K562 (cell line): ENCODE results near the gene VPS13C. TPM values are rescaled to one million over a fixed set of nuclear protein-coding genes. Genes with fewer than 3 reads are reported as not detected.
A peak's percentile ranks its signal among the peaks of the same experiment; 100 is the strongest.

Experiments
- ADNP ChIP-seq: fragments of 200-800 bp; sonication (Bioruptor generic); IDR thresholded peaks from 2 replicates; pipeline ENCODE4 v1.6.1; 2016; ENCODE audit warnings: missing genetic modification characterization, missing compliant biosample characterization
- ASH1L ChIP-seq: fragments of 450-650 bp; IDR thresholded peaks from 2 replicates; pipeline ENCODE4 v1.6.1; 2018; ENCODE audit warnings: borderline replicate concordance, mild to moderate bottlenecking, low read depth; ENCODE audit not compliant: partially characterized antibody
- CBX1 ChIP-seq: sonication (generic); IDR thresholded peaks from 2 replicates; pipeline ENCODE4 v1.6.1; 2016; ENCODE audit warnings: antibody characterized with exemption, low read depth, mild to moderate bottlenecking
- ELK3 ChIP-seq: fragments of 450-650 bp; formaldehyde crosslinking; IDR thresholded peaks from 2 replicates; pipeline ENCODE4 v1.4.0; 2020; ENCODE audit warnings: mild to moderate bottlenecking
- EZH2 ChIP-seq: IDR thresholded peaks from 2 replicates; pipeline ENCODE4 v1.6.1; 2012; ENCODE audit warnings: low read depth, mild to moderate bottlenecking, inconsistent platforms, low read length, borderline replicate concordance
- KLF16 ChIP-seq: IDR thresholded peaks from 2 replicates; pipeline ENCODE4 v1.6.1; 2016; ENCODE audit warnings: antibody characterized with exemption
- MYNN ChIP-seq, 2 experiments: sonication (generic); formaldehyde crosslinking in 1 of 2; IDR thresholded peaks; 2 replicates each; pipeline versions ENCODE4 v1.5.0 to v1.6.1; 2016 to 2020; ENCODE audit warnings: antibody characterized with exemption in 1 of 2, missing genetic modification reagents in 1 of 2
- NONO ChIP-seq, 2 experiments: fragments of 200-400 bp in 1 of 2; fragments of 450-650 bp in 1 of 2; formaldehyde crosslinking in 1 of 2; IDR thresholded peaks; 2 replicates each; pipeline ENCODE4 v1.6.1; 2017; ENCODE audit warnings: low read depth in 2 of 2, mild to moderate bottlenecking in 2 of 2, moderate library complexity in 2 of 2, low read length in 1 of 2
- NR3C1 ChIP-seq: sonication (generic); formaldehyde crosslinking; IDR thresholded peaks from 2 replicates; pipeline ENCODE4 v1.8.1; 2022; ENCODE audit warnings: missing genetic modification reagents
- PHF20 ChIP-seq: fragments of 450-650 bp; IDR thresholded peaks from 2 replicates; pipeline ENCODE4 v1.6.1; 2018; ENCODE audit not compliant: partially characterized antibody
- POLR2B ChIP-seq: fragments of 450-650 bp; IDR thresholded peaks from 2 replicates; pipeline ENCODE4 v1.6.1; 2018; ENCODE audit warnings: low read depth; ENCODE audit not compliant: partially characterized antibody
- RNF219 ChIP-seq: fragments of 250-450 bp; sonication (Bioruptor Pico); IDR thresholded peaks from 2 replicates; pipeline ENCODE4 v1.5.0; 2022; ENCODE audit warnings: mild to moderate bottlenecking
- SMAD4 ChIP-seq: fragments of 250-450 bp; sonication (Bioruptor Pico); conservative IDR thresholded peaks from 2 replicates; pipeline ENCODE4 v1.8.0; 2021; ENCODE audit warnings: inconsistent platforms, mild to moderate bottlenecking, moderate library complexity
- SP1 ChIP-seq: sonication (generic); formaldehyde crosslinking; IDR thresholded peaks from 2 replicates; pipeline ENCODE4 v1.8.1; 2022; ENCODE audit warnings: mild to moderate bottlenecking, missing genetic modification reagents
- STAG1 ChIP-seq: sonication (generic); formaldehyde crosslinking; IDR thresholded peaks from 2 replicates; pipeline ENCODE4 v1.5.0; 2020; ENCODE audit warnings: missing genetic modification reagents, borderline replicate concordance
- TCF3 ChIP-seq: sonication (generic); formaldehyde crosslinking; IDR thresholded peaks from 2 replicates; pipeline ENCODE4 v1.4.0; 2020; ENCODE audit warnings: mild to moderate bottlenecking, missing genetic modification reagents
- THAP12 ChIP-seq: fragments of 250-450 bp; sonication (Bioruptor Pico); IDR thresholded peaks from 2 replicates; pipeline ENCODE4 v1.9.0; 2021; ENCODE audit warnings: mild to moderate bottlenecking, inconsistent platforms
- THRB ChIP-seq: fragments of 450-650 bp; formaldehyde crosslinking; conservative IDR thresholded peaks from 2 replicates; pipeline ENCODE4 v1.4.0; 2022; ENCODE audit warnings: mild to moderate bottlenecking, missing genetic modification characterization
- U2AF2 ChIP-seq: fragments of 200-400 bp; formaldehyde crosslinking; optimal IDR thresholded peaks from 2 replicates; pipeline ENCODE3; 2017; ENCODE audit warnings: low read depth, mild to moderate bottlenecking, low read length
- ZBTB1 ChIP-seq: sonication (generic); formaldehyde crosslinking; IDR thresholded peaks from 2 replicates; pipeline ENCODE4 v1.8.1; 2023; ENCODE audit warnings: missing genetic modification reagents, low read depth, mild to moderate bottlenecking, borderline replicate concordance
- ZBTB8A ChIP-seq: fragments of 450-650 bp; IDR thresholded peaks from 2 replicates; pipeline ENCODE4 v1.6.1; 2018; ENCODE audit warnings: mild to moderate bottlenecking, moderate library complexity; ENCODE audit not compliant: partially characterized antibody
- ZNF121 ChIP-seq: sonication (generic); formaldehyde crosslinking; conservative IDR thresholded peaks from 2 replicates; pipeline ENCODE4 v1.8.0; 2022; ENCODE audit warnings: missing genetic modification reagents
- ZNF785 ChIP-seq: fragments of 250-450 bp; sonication (Bioruptor Pico); IDR thresholded peaks from 2 replicates; pipeline ENCODE4 v1.4.0; 2020; ENCODE audit warnings: mild to moderate bottlenecking
- polyA plus RNA-seq, 8 experiments: library from polyadenylated mRNA; depleted of rRNA in 4 of 8; stranded (reverse) in 5 of 8; unstranded in 3 of 8; fragments of >200 nt; fragmentation: Nextera tagmentation in 2 of 8; fragmentation: Illumina TruSeq in 1 of 8; extraction: Ambion mirVana in 2 of 8; extraction: Trizol in 1 of 8; gene quantifications; 2 replicates each; pipeline versions ENCODE4 v1.2.1 to v1.2.3, GENCODE V29; 2011 to 2014; ENCODE audit warnings: inconsistent platforms in 1 of 8, missing spikeins in 1 of 8
- total RNA-seq, 7 experiments: library from RNA; depleted of rRNA in 6 of 7; stranded (reverse); fragments of >200 nt in 6 of 7; fragmentation: Illumina TruSeq in 2 of 7; extraction: Trizol in 2 of 7; gene quantifications; 2 replicates each; pipeline versions ENCODE4 v1.2.1 to v1.2.3, GENCODE V29; 2011 to 2021; ENCODE audit warnings: low replicate concordance in 1 of 7

VPS13C gene
- total and polyA plus RNA-seq, 9 of the 15 experiments (the other 6 are each of a cell fraction or from before 2014, with no cell fraction given): 5.2 to 32.3 (median 15.7) TPM

- TF ChIP-seq KLF16 (peak; percentile 96), TCF3 (peak; percentile 95), NONO (IDR thresholded peaks at IDR 0.05; ENCODE audit: low read depth in 2 of 2, low read length in 1 of 2) (peak in 1 of 2 experiments; percentile 35; a peak in 1 of 4 replicates), U2AF2 (no peak), SP1 (no peak), STAG1 (CRISPR knock-in tag) (no peak), THRB (CRISPR knock-in tag) (no peak; the same call in 1 of the 2 replicates), ZBTB8A (no peak), THAP12 (no peak), POLR2B (no peak), RNF219 (no peak), EZH2 (no peak), SMAD4 (peak; percentile 80), CBX1 (no peak), ZNF785 (no peak), ADNP (tag) (no peak), PHF20 (no peak), ZBTB1 (CRISPR knock-in tag) (no peak), ZNF121 (no peak), NR3C1 (CRISPR knock-in tag) (no peak), MYNN (IDR thresholded peaks at IDR 0.05) (peak; percentile 72), MYNN (CRISPR knock-in tag; IDR thresholded peaks at IDR 0.05) (no peak), ASH1L (no peak), ELK3 (CRISPR knock-in tag) (no peak)
These were observed 34.1 kb upstream of the VPS13C start (continued) for GRCh38 chr15:62094388-62094787.
